ENCODE measurements around the gene GARNL3.

GARNL3 gene

GRCh38 chr9:127392166-127392565 lies 127.6 kb downstream of the GARNL3 start:
- Histone ChIP-seq H3K4me2 (ENCODE audit: low read depth, low read length, poor library complexity, severe bottlenecking) (no peak overlapping the region), H2AFZ (ENCODE audit: low read length) (no peak overlapping the region), H3F3A (ENCODE audit: low read depth) (0 out of 2 replicates have a peak, but pooled peaks cover 5% of the 10 kb centered on the region), H3K9ac (ENCODE audit: low read depth, low read length, poor library complexity, severe bottlenecking) (no peak overlapping the region), H3K9me2 (replicated peaks; ENCODE audit: low read depth, low read length) (no peaks in the 10 kb centered on the region), H3K79me2 (ENCODE audit: insufficient read depth, low read length) (no peaks in the 10 kb centered on the region), H3K4me3 (ENCODE audit: low read length, poor library complexity, severe bottlenecking) (no peak overlapping the region), H3K36me3 (ENCODE audit: insufficient read depth, low read length) (no peaks in the 10 kb centered on the region), H3K9me3 (ENCODE audit: insufficient read depth, low read depth, low read length) (no peaks in the 10 kb centered on the region), H3K27me3 (ENCODE audit: insufficient read depth, low read length, poor library complexity, severe bottlenecking) (peaks cover 82% of the 10 kb centered on the region), H3K4me1 (ENCODE audit: insufficient read depth, low read length, poor library complexity, severe bottlenecking) (peaks cover 13% of the 10 kb centered on the region), H4K20me1 (ENCODE audit: insufficient read depth, low read length, poor library complexity, severe bottlenecking) (peaks cover 7% of the 10 kb centered on the region)
- TF ChIP-seq CTCF (conservative IDR thresholded peaks at IDR 0.05; ENCODE audit: low read length), result no peak
- TF ChIP-seq EZH2phosphoT487 (IDR thresholded peaks at IDR 0.05; ENCODE audit: borderline replicate concordance), result no peak

- Histone ChIP-seq H3K9me3 (ENCODE audit: insufficient read depth, low read depth, low read length) (no peaks in the 10 kb centered on the region), H3K27me3 (ENCODE audit: insufficient read depth, low read length, poor library complexity, severe bottlenecking) (peaks cover 79% of the 10 kb centered on the region)
These were observed 128.4 kb downstream of the GARNL3 start for GRCh38 chr9:127392976-127393375.

GRCh38 chr9:127393645-127394044 lies 129.1 kb downstream of the GARNL3 start:
- Histone ChIP-seq H3F3A (ENCODE audit: low read depth) (0 out of 2 replicates have a peak, but pooled peaks cover 2% of the 10 kb centered on the region), H3K9me2 (replicated peaks; ENCODE audit: low read depth, low read length) (no peaks in the 10 kb centered on the region), H3K4me2 (ENCODE audit: low read depth, low read length, poor library complexity, severe bottlenecking) (no peak overlapping the region), H3K9ac (ENCODE audit: low read depth, low read length, poor library complexity, severe bottlenecking) (no peak overlapping the region), H3K36me3 (ENCODE audit: insufficient read depth, low read length) (no peaks in the 10 kb centered on the region), H3K9me3 (ENCODE audit: insufficient read depth, low read depth, low read length) (no peaks in the 10 kb centered on the region), H2AFZ (ENCODE audit: low read length) (no peak overlapping the region), H3K79me2 (ENCODE audit: insufficient read depth, low read length) (no peaks in the 10 kb centered on the region), H3K4me3 (ENCODE audit: low read length, poor library complexity, severe bottlenecking) (no peak overlapping the region), H3K4me1 (ENCODE audit: insufficient read depth, low read length, poor library complexity, severe bottlenecking) (peaks cover 5% of the 10 kb centered on the region), H3K27me3 (ENCODE audit: insufficient read depth, low read length, poor library complexity, severe bottlenecking) (peaks cover 86% of the 10 kb centered on the region), H4K20me1 (ENCODE audit: insufficient read depth, low read length, poor library complexity, severe bottlenecking) (peaks cover 7% of the 10 kb centered on the region)
- TF ChIP-seq EZH2phosphoT487 (IDR thresholded peaks at IDR 0.05; ENCODE audit: borderline replicate concordance), result no peak
- TF ChIP-seq CTCF (conservative IDR thresholded peaks at IDR 0.05; ENCODE audit: low read length), result peak; percentile 20; the same call in 1 of the 2 replicates

More at GRCh38 chr9:127392976-127393375, 128.4 kb downstream of the GARNL3 start:
- Histone ChIP-seq H3K79me2 (ENCODE audit: insufficient read depth, low read length) (no peaks in the 10 kb centered on the region), H3K4me3 (ENCODE audit: low read length, poor library complexity, severe bottlenecking) (no peak overlapping the region), H3K36me3 (ENCODE audit: insufficient read depth, low read length) (no peaks in the 10 kb centered on the region), H3K9ac (ENCODE audit: low read depth, low read length, poor library complexity, severe bottlenecking) (no peak overlapping the region), H3K4me1 (ENCODE audit: insufficient read depth, low read length, poor library complexity, severe bottlenecking) (peaks cover 10% of the 10 kb centered on the region), H3K9me2 (replicated peaks; ENCODE audit: low read depth, low read length) (no peaks in the 10 kb centered on the region), H3K4me2 (ENCODE audit: low read depth, low read length, poor library complexity, severe bottlenecking) (no peak overlapping the region), H3F3A (ENCODE audit: low read depth) (0 out of 2 replicates have a peak, but pooled peaks cover 5% of the 10 kb centered on the region), H2AFZ (ENCODE audit: low read length) (no peak overlapping the region), H4K20me1 (ENCODE audit: insufficient read depth, low read length, poor library complexity, severe bottlenecking) (peaks cover 7% of the 10 kb centered on the region)
- TF ChIP-seq EZH2phosphoT487 (IDR thresholded peaks at IDR 0.05; ENCODE audit: borderline replicate concordance) (no peak), CTCF (conservative IDR thresholded peaks at IDR 0.05; ENCODE audit: low read length) (no peak)

All from Loucy (cell line).